Ovary (tissue), 3 donors: ENCODE measurements around the gene MDFI.

Experiments used
- EP300 ChIP-seq: sonication (generic); formaldehyde crosslinking; IDR thresholded peaks from one replicate; pipeline ENCODE4 v1.6.1; 2017; ENCODE audit warnings: antibody characterized with exemption
- POLR2A ChIP-seq: fragments of 450-650 bp; IDR thresholded peaks from one replicate; pipeline ENCODE4 v1.6.1; 2017; ENCODE audit warnings: antibody characterized with exemption, mild to moderate bottlenecking, moderate library complexity
- TF ChIP-seq, protein P1 (sequence below), 3 donors: fragments of 450-650 bp in 2 of 3; fragments of 200-600 bp in 1 of 3; IDR thresholded peaks; one replicate each; pipeline versions ENCODE4 v1.5.1 to v1.8.0; 2016 to 2022; ENCODE audit warnings: antibody characterized with exemption in 3 of 3, mild to moderate bottlenecking in 1 of 3
- donor health status: DM: no; HTN: no; CAD: no.

- TF ChIP-seq EP300 (no peak), POLR2A (no peak)
- TF ChIP-seq, protein P1, sequence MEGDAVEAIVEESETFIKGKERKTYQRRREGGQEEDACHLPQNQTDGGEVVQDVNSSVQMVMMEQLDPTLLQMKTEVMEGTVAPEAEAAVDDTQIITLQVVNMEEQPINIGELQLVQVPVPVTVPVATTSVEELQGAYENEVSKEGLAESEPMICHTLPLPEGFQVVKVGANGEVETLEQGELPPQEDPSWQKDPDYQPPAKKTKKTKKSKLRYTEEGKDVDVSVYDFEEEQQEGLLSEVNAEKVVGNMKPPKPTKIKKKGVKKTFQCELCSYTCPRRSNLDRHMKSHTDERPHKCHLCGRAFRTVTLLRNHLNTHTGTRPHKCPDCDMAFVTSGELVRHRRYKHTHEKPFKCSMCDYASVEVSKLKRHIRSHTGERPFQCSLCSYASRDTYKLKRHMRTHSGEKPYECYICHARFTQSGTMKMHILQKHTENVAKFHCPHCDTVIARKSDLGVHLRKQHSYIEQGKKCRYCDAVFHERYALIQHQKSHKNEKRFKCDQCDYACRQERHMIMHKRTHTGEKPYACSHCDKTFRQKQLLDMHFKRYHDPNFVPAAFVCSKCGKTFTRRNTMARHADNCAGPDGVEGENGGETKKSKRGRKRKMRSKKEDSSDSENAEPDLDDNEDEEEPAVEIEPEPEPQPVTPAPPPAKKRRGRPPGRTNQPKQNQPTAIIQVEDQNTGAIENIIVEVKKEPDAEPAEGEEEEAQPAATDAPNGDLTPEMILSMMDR (IDR thresholded peaks at IDR 0.05): no peak
These were observed 11.3 kb downstream of the MDFI start for GRCh38 chr6:41649596-41649995.
